UCSD-AML1 (cell line): ENCODE data around the gene CDKL2.

Experiments used
- DNase-seq: peaks from one replicate; lab custom pipeline; 2025; ENCODE audit not compliant: unreplicated experiment; lab: John Stamatoyannopoulos, UW

CDKL2 gene

GRCh38 chr4:75643651-75644050 lies 13.3 kb upstream of the CDKL2 start:
- no peak for DNase-seq

- DNase-seq: no peak
Observed at GRCh38 chr4:75639124-75639695, 8.9 kb upstream of the CDKL2 start.

GRCh38 chr4:75637827-75638226 lies 7.5 kb upstream of the CDKL2 start:
- no peak for DNase-seq

GRCh38 chr4:75637176-75637575 lies 6.8 kb upstream of the CDKL2 start:
- no peak for DNase-seq

GRCh38 chr4:75634951-75635350 lies 4.6 kb upstream of the CDKL2 start:
- no peak for DNase-seq

GRCh38 chr4:75634281-75634680 lies 4.0 kb upstream of the CDKL2 start:
- no peak for DNase-seq

GRCh38 chr4:75633846-75634245 lies 3.5 kb upstream of the CDKL2 start:
- no peak for DNase-seq

GRCh38 chr4:75630937-75631329 lies 605 bp upstream of the CDKL2 start:
- DNase-seq: no peak

- no peak for DNase-seq
Observed at GRCh38 chr4:75629239-75629638, 1.1 kb downstream of the CDKL2 start.

- no peak for DNase-seq
Observed at GRCh38 chr4:75623026-75623425, 7.3 kb downstream of the CDKL2 start.

GRCh38 chr4:75621715-75622114 lies 8.6 kb downstream of the CDKL2 start:
- DNase-seq: no peak

GRCh38 chr4:75612306-75612705 lies 18.0 kb downstream of the CDKL2 start:
- no peak for DNase-seq

GRCh38 chr4:75605928-75606327 lies 24.4 kb downstream of the CDKL2 start:
- no peak for DNase-seq

GRCh38 chr4:75599647-75600046 lies 30.7 kb downstream of the CDKL2 start:
- no peak for DNase-seq

- no peak for DNase-seq
Observed at GRCh38 chr4:75598390-75598789, 31.9 kb downstream of the CDKL2 start.

- DNase-seq: no peak
Observed at GRCh38 chr4:75596061-75596460, 34.3 kb downstream of the CDKL2 start.

GRCh38 chr4:75593393-75593792 lies 36.9 kb downstream of the CDKL2 start:
- no peak for DNase-seq

GRCh38 chr4:75584067-75584466 lies 46.3 kb downstream of the CDKL2 start:
- no peak for DNase-seq

GRCh38 chr4:75567725-75568124 lies 62.6 kb downstream of the CDKL2 start:
- DNase-seq: no peak

GRCh38 chr4:75566911-75567310 lies 63.4 kb downstream of the CDKL2 start:
- DNase-seq: no peak

- no peak for DNase-seq
Observed at GRCh38 chr4:75565481-75565880, 64.8 kb downstream of the CDKL2 start.

GRCh38 chr4:75564023-75564422 lies 66.3 kb downstream of the CDKL2 start:
- DNase-seq: no peak

- DNase-seq: no peak
Observed at GRCh38 chr4:75561789-75562188, 68.5 kb downstream of the CDKL2 start.

GRCh38 chr4:75557696-75558095 lies 72.6 kb downstream of the CDKL2 start:
- no peak for DNase-seq
